Fibroblast of lung (primary cell): ENCODE results near the gene EXOC2.

Experiments
- CTCF ChIP-seq, 2 donors: IDR thresholded peaks in 1 of 2; conservative IDR thresholded peaks in 1 of 2; 1 replicate in 1 of 2; 2 replicates in 1 of 2; pipeline ENCODE4 v1.5.1; 2011 to 2012; ENCODE audit warnings: low read length in 2 of 2, control low read depth in 1 of 2, inconsistent platforms in 1 of 2, low read depth in 1 of 2, mild to moderate bottlenecking in 1 of 2
- EZH2 ChIP-seq: IDR thresholded peaks from 2 replicates; pipeline ENCODE4 v1.5.1; 2012; ENCODE audit warnings: low read length, control low read depth, mild to moderate bottlenecking; ENCODE audit errors: missing control alignments

GRCh38 chr6:524803-525202 is 168.1 kb downstream of the EXOC2 start:
- TF ChIP-seq CTCF (conservative IDR thresholded peaks at IDR 0.05 in 1 of 2, IDR thresholded peaks at IDR 0.05 in 1 of 2; ENCODE audit: low read depth in 1 of 2, low read length in 2 of 2) = no peak
- TF ChIP-seq EZH2 = no peak
